GM19025 (cell line): Measurements from ENCODE around the gene TMEM240.
"Not testable (repeated sequence)": the region's sequence is repeated elsewhere in the genome, so short reads cannot be mapped to it uniquely, and the experiment has no call there.

Experiments used
- ATAC-seq: cut with Tn5 transposase; IDR thresholded peaks from one replicate; pipeline ENCODE4 v1.9.1; 2021; ENCODE audit warnings: mild to moderate bottlenecking, low read depth, moderate library complexity; ENCODE audit not compliant: unreplicated experiment

Gene TMEM240

GRCh38 chr1:1505801-1506200 lies 34.6 kb downstream of the TMEM240 start:
- ATAC-seq, result not testable (repeated sequence)

- ATAC-seq, result not testable (repeated sequence)
These were observed 35.0 kb downstream of the TMEM240 start for GRCh38 chr1:1505366-1505798.

GRCh38 chr1:1504777-1505365 lies 35.6 kb downstream of the TMEM240 start:
- not testable (repeated sequence) for ATAC-seq

GRCh38 chr1:1495461-1495975 lies 44.9 kb downstream of the TMEM240 start:
- ATAC-seq, result not testable (repeated sequence)

GRCh38 chr1:1494311-1494710 lies 46.1 kb downstream of the TMEM240 start:
- ATAC-seq, result not testable (repeated sequence)

- ATAC-seq, result no peak
These were observed 48.8 kb downstream of the TMEM240 start for GRCh38 chr1:1491601-1492000.

GRCh38 chr1:1490633-1491230 lies 49.7 kb downstream of the TMEM240 start:
- no peak for ATAC-seq

GRCh38 chr1:1489861-1490260 lies 50.6 kb downstream of the TMEM240 start:
- no peak for ATAC-seq

GRCh38 chr1:1489231-1489630 lies 51.2 kb downstream of the TMEM240 start:
- ATAC-seq, result no peak

GRCh38 chr1:1487701-1488100 lies 52.7 kb downstream of the TMEM240 start:
- ATAC-seq, result no peak

- not testable (repeated sequence) for ATAC-seq
These were observed 54.6 kb downstream of the TMEM240 start for GRCh38 chr1:1485755-1486317.

GRCh38 chr1:1484976-1485750 lies 55.3 kb downstream of the TMEM240 start:
- ATAC-seq, result not testable (repeated sequence)
